Stimulated activated CD4-positive, alpha-beta T cell treated with anti-CD3 and anti-CD28 coated beads, Interleukin-15, amount 100 ng/mL, for 48 hours (primary cell): ENCODE results near the gene TRAPPC11.
"Not testable (repeated sequence)": the region's sequence is repeated elsewhere in the genome, so short reads cannot be mapped to it uniquely, and the experiment has no call there.

Source experiments
- DNase-seq, 2 donors: peaks; one replicate each; pipeline ENCODE4 v3.0.0-alpha.2; 2020; ENCODE audit warnings: low read depth in 2 of 2

Gene TRAPPC11

DNA sequence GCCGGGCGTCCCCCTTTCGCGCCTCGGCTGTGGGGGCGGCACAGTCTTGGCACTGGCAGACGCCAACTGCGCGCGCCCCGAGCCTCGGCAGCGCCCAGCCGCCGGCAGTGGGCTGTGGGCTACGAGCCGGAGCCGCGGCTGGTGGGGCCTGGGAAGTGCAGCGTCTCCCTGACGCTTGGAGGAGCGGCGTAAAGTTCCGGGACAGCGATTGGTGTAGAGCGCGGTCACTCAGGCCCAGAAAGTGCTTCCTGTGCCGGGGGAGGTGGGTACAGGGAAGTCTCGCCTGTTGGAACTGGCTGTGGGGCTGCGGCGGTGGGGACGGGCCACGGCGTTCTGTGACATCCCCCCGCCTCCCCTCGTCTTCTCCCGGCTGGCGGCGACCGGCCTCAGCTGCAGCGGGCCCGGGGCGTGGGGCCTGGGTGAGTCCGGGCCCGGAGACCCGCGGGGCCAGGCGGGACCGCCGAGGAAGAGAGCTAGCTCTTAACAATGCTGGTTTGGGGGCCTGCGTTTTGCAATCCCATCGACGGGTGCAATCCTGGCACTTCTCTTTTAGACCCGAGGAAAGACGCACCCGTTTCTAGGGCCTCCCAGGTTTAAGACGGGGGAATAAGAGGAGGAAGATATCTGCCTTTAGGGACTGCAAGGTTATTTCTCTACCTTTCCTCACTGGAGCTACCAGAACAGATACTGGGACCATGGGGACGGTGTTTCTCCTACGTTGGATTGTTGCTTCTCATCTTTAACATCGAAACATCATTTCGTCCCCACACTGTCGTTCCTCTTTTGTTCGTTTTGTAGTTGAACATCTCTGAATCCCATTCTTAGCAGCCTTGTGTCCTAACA is at the start of gene TRAPPC11, which contains the start of gene RWDD4:
Gene TRAPPC11 (plus strand): TSS at position 265 of the 843 bp plus-strand sequence. CDS start 4,575 bp downstream, outside the sequence.
Gene RWDD4 (minus strand): TSS at position 157 of the 843 bp plus-strand sequence. CDS start 233 bp downstream, outside the sequence.
- DNase-seq = peak; percentile 90 to 92

DNA sequence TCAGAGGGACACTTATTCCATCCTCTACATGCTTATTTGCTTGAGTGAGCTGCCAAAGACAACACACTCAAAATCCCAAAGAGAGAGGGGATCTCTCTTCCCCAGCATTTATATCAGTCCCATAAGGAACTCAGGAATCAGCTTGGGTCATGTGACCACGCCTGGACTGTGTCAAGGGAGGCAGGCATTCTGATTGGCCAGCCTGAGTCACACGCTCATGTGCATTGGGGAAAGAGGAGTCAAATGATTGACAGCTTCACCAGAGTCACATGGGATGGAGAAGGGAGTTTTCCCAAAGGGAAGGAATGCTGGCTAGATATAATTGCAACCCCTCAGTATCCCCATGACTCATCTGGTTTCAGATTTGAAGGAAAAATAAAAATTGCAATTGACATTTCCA is 49.1 kb upstream of the TRAPPC11 start:
- no peak for DNase-seq

GRCh38 chr4:183610613-183611012 is 48.5 kb upstream of the TRAPPC11 start:
- no peak for DNase-seq

DNA sequence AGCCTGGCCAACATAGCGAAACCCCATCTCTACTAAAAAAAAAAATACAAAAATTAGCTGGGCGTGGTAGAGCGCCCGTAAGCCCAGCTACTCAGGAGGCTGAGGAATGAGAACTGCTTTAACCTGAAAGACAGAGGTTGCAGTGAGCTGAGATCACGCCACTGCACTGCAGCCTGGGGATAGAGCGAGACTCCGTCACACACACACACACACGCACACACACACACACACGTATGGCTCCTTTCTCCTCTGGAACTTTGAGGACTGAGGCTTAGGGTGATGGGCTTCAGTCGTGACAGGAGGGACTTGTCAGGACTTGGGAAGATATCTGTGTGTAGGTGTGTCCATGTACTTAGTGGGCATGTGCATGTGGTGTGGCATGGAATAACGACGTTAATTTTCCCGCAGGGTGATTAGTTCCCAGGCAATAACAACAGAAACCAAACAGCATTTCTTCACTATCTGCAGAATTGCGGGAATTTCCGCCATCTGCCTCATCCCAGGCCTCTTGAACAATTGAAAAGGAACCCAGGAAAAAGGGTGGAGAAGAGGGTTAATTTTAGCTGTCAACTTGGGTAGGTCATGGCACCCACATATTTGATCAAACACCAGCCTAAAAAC is 47.8 kb upstream of the TRAPPC11 start:
- no peak for DNase-seq

DNA sequence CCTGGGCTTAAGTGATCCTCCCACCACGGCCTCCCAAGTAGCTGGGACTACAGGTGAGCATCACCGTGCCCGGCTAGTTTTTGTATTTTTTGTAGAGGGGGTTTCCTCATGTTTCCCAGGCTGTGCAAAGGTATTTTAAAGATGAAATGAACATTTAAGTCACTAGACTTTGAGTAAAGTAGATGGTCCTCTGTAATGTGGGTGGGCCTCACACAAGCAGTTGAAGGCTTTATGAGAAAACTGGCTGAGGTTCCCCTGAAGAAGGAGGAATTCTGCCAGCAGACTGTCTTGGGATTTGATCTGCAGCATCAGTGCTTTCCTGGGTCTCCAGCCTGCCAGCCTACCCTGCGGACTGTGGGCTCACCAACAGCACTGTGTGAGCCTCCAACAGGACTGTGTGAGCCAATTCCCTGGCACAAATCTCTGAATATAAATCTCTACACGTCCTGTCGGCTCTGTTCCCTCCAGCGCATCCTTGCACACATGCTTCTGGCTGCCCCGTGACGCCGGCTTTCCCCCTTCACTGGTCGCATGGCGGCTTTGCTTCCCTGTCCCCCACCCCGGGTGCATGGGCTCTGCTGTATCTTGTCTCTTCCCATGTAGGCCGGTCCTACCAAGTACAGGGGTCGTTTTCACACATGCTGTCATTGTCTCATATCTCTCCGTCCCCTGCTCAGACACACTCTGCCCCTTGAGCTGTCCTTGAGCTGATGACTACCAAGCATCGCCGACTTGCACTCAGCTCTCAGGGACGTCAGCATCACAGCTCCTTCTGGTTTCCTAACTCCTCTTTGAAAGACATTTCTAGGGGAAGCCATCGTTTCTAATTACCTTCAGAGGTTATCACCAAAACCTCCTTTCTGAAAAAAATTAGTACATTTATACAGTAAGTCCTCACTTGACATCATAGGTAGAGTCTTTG is 46.5 kb upstream of the TRAPPC11 start:
- DNase-seq = no peak

GRCh38 chr4:183617075-183617474 is 42.0 kb upstream of the TRAPPC11 start:
- no peak for DNase-seq

GRCh38 chr4:183618681-183619080 is 40.4 kb upstream of the TRAPPC11 start:
- DNase-seq = no peak

GRCh38 chr4:183620421-183620820 is 38.7 kb upstream of the TRAPPC11 start:
- DNase-seq = no peak

GRCh38 chr4:183621875-183622274 is 37.2 kb upstream of the TRAPPC11 start:
- DNase-seq = no peak

DNA sequence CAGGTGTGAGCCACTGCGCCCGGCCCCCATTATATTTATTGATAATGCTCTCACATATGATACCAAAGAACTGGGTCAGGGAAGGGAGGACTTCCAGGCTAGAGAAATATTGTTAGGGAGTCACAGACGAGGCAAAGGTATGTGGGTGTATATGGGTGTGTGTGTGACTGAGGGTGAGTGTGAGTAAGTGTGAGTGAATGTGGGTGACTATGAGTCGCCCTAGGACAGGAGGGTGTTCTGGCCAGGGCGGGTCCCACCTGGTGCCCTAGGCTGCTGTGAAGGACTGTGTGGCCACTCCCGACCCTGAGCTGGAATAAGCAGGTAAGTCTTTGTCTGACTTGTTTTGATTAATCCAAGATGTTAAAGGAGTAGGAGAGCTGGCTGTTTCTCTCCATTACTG is 34.5 kb upstream of the TRAPPC11 start:
- DNase-seq = no peak

GRCh38 chr4:183626168-183626567 is 32.9 kb upstream of the TRAPPC11 start:
- no peak for DNase-seq

- DNase-seq = not testable (repeated sequence)
Observed at GRCh38 chr4:183627286-183627685, 31.8 kb upstream of the TRAPPC11 start.

- DNase-seq = no peak
Observed at GRCh38 chr4:183627979-183628588, 31.0 kb upstream of the TRAPPC11 start.

GRCh38 chr4:183631577-183632198 is 27.4 kb upstream of the TRAPPC11 start:
- no peak for DNase-seq

DNA sequence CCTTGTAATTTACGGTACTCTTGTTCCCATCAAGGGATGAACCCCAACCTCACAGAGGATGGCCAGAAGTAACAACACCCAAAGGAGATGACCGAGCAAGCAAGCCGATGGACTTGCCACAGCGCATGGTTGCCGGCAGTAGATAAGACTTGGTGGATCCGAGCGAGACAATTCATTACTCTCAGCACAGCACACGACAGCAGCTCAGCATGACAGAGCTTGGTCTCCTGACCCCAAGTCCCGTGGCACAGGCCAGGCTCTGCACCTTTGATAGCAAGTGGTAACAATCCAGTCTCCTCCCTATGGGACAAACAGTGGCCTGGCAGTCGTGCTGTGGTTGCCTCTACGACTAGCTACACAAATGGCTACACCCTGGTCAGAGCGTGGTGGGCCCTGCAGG is 26.4 kb upstream of the TRAPPC11 start:
- no peak for DNase-seq

GRCh38 chr4:183633476-183634400 is 25.4 kb upstream of the TRAPPC11 start:
- DNase-seq = no peak

GRCh38 chr4:183635321-183635720 is 23.8 kb upstream of the TRAPPC11 start:
- no peak for DNase-seq

DNA sequence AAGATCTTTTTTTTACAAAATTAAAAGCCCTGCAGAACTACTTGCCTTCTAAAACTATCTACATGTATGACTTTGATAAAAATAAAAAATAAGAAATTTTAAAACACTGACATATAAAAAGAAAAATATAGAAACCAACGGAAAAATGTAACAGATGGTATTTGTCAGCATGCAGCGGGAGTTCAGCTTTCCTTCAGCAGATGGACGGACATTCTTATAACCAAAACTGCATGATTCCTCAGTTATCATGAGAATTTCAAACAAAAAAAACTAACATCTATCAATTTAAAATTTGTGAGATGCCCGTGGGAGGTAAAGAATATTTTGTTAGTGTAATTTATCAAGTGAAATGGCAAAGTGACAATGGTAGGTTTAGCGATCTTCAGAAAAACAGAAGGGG is 23.4 kb upstream of the TRAPPC11 start:
- DNase-seq = no peak

DNA sequence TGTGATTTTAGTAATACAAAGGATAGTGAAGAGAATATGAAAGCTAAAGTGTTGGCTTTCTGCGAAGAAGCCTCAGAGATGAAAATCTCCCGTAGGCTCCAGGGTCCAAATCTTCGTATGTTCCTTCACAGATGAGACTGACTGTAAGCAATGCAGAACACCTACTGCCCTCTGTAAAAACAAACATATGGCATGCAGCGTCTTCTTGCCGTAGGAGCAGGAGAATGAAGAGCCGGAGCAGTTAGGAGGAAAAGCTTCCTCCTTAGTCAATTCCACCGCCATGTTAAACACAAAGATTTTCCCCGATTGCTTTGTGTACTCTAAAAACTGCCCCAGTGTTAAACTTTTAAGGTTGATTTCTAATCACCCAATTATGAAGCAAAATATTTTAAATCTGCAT is 22.6 kb upstream of the TRAPPC11 start:
- DNase-seq = no peak

- no peak for DNase-seq
Observed at GRCh38 chr4:183636923-183637322, 22.2 kb upstream of the TRAPPC11 start.
